ENCODE measurements around the gene STPG2. TPM values are rescaled to one million over a fixed set of nuclear protein-coding genes. Genes with fewer than 3 reads are reported as not detected.

The STPG2 gene
- total and polyA plus RNA-seq, 2 of the 8 experiments (the other 6 are each of a cell fraction or from before 2014, with no cell fraction given): 0.03 TPM; not detected in 1

- Histone ChIP-seq H2BK120ac (replicated peaks; ENCODE audit: low read depth, low read length) (no peak overlapping the region), H3K79me2 (ENCODE audit: control insufficient read depth in 1 of 2, insufficient read depth in 2 of 2, low read length in 2 of 2) (no peaks in the 10 kb centered on the region), H2BK20ac (ENCODE audit: low read length) (no peak overlapping the region), H2BK5ac (ENCODE audit: low read depth, low read length) (no peak overlapping the region), H3K18ac (ENCODE audit: extremely low read depth, low read length) (no peak overlapping the region), H4K5ac (ENCODE audit: insufficient read length, low read depth, low read length) (no peak overlapping the region), H3K4me2 (ENCODE audit: insufficient read depth in 1 of 2, low read depth in 2 of 2, low read length in 2 of 2) (no peak overlapping the region), H3K4me1 (replicated peaks in 1 of 4; ENCODE audit: control insufficient read depth in 3 of 4, insufficient read depth in 4 of 4, low read length in 3 of 4) (no peaks in the 10 kb centered on the region), H2BK15ac (ENCODE audit: low read length) (no peak overlapping the region), H3K4ac (replicated peaks; ENCODE audit: insufficient read length, low read depth, low read length) (no peak overlapping the region), H3K56ac (replicated peaks; ENCODE audit: insufficient read length, low read depth, low read length) (no peak overlapping the region), H4K91ac (replicated peaks; ENCODE audit: insufficient read length, low read length) (no peak overlapping the region), H2BK12ac (ENCODE audit: low read depth, low read length) (no peak overlapping the region), H3K9me3 (ENCODE audit: insufficient read depth in 2 of 2, low read depth in 1 of 2, low read length in 1 of 2) (no peaks in the 10 kb centered on the region), H3K27ac (ENCODE audit: low read depth, low read length) (no peak overlapping the region), H3K79me1 (ENCODE audit: low read depth, low read length) (no peaks in the 10 kb centered on the region), H3K9ac (replicated peaks in 1 of 4; ENCODE audit: extremely low read depth in 1 of 4, low read depth in 3 of 4, low read length in 3 of 4) (no peak overlapping the region), H4K20me1 (replicated peaks in 1 of 2; ENCODE audit: control insufficient read depth in 1 of 2, insufficient read depth in 2 of 2, low read length in 2 of 2) (no peaks in the 10 kb centered on the region), H2AK5ac (ENCODE audit: low read depth, low read length) (no peak overlapping the region), H3K14ac (ENCODE audit: insufficient read length) (no peak overlapping the region), H3K4me3 (ENCODE audit: extremely low read depth in 1 of 4, insufficient read depth in 2 of 4, low read depth in 3 of 4, low read length in 4 of 4) (no peak overlapping the region), H3K27me3 (replicated peaks in 1 of 4; ENCODE audit: control insufficient read depth in 3 of 4, extremely low read depth in 1 of 4, insufficient read depth in 3 of 4, low read length in 3 of 4) (no peaks in the 10 kb centered on the region), H3K23ac (ENCODE audit: insufficient read length) (no peak overlapping the region), H2AFZ (ENCODE audit: low read length) (no peak overlapping the region), H4K8ac (ENCODE audit: extremely low read depth, insufficient read depth, low read length) (no peak overlapping the region), H3K36me3 (ENCODE audit: control insufficient read depth in 2 of 4, insufficient read depth in 4 of 4, low read length in 3 of 4) (no peaks in the 10 kb centered on the region), H3K23me2 (ENCODE audit: low read depth, low read length) (no peaks in the 10 kb centered on the region)
- 43% methylated on average over 2 of the region's 2 CpGs; no CpG with 5 or more reads in 1 of the 2 experiments for WGBS, 2 experiments (ENCODE audit: extremely low coverage in 1 of 2, insufficient coverage in 1 of 2, insufficient read length in 1 of 2, insufficient replicate concordance in 2 of 2, low coverage in 1 of 2, low lambda C conversion rate in 2 of 2, missing lambda C conversion rate in 1 of 2)
- FAIRE-seq (no peak), DNase-seq (ENCODE audit: low read depth in 1 of 2, low spot score in 2 of 2) (no peak)
- POLR2A ChIA-PET (ENCODE audit: partially characterized antibody): no interaction called here
- CTCF ChIA-PET (ENCODE audit: partially characterized antibody): no interaction called here
- TF ChIP-seq RXRA (IDR thresholded peaks at IDR 0.05; ENCODE audit: insufficient read depth, low read depth, low read length) (no peak), SP2 (IDR thresholded peaks at IDR 0.05; ENCODE audit: low read length) (no peak), EP300 (IDR thresholded peaks at IDR 0.05; ENCODE audit: borderline replicate concordance in 1 of 2, low read depth in 2 of 2, low read length in 2 of 2) (no peak), MAFK (IDR thresholded peaks at IDR 0.05; ENCODE audit: low read depth, low read length) (no peak), KDM4A (IDR thresholded peaks at IDR 0.05; ENCODE audit: low read depth, low read length, severe bottlenecking) (no peak), POLR2A (IDR thresholded peaks at IDR 0.05; ENCODE audit: control extremely low read depth in 1 of 2, low read depth in 2 of 2, low read length in 2 of 2) (no peak), TEAD4 (IDR thresholded peaks at IDR 0.05; ENCODE audit: low read depth, low read length) (no peak), RFX5 (IDR thresholded peaks at IDR 0.05; ENCODE audit: borderline replicate concordance, low read depth, low read length) (no peak), ZNF274 (IDR thresholded peaks at IDR 0.05; ENCODE audit: borderline replicate concordance, extremely low read depth, low read length) (no peak), YY1 (IDR thresholded peaks at IDR 0.05; ENCODE audit: low read depth, low read length) (no peak), POLR2AphosphoS5 (IDR thresholded peaks at IDR 0.05; ENCODE audit: low read depth, low read length) (no peak), CEBPB (IDR thresholded peaks at IDR 0.05; ENCODE audit: low read depth, low read length) (no peak), BACH1 (IDR thresholded peaks at IDR 0.05; ENCODE audit: low read length) (no peak), KDM5A (IDR thresholded peaks at IDR 0.05; ENCODE audit: low read length) (no peak), CHD2 (IDR thresholded peaks at IDR 0.05; ENCODE audit: low read length) (no peak)
These were observed 537.3 kb downstream of the STPG2 start for GRCh38 chr4:97605932-97606331.

Data from H1 (cell line).